Activated CD4-positive, alpha-beta T cell treated with anti-CD3 and anti-CD28 coated beads for 48 hours (primary cell): ENCODE data around the gene NRAP.
"Not testable (repeated sequence)": the region's sequence is repeated elsewhere in the genome, so short reads cannot be mapped to it uniquely, and the experiment has no call there.

Experiments used
- DNase-seq: peaks from one replicate; pipeline ENCODE4 v3.0.0-alpha.2; 2020

The NRAP gene

GRCh38 chr10:113680190-113681111 is 16.6 kb upstream of the NRAP start:
- DNase-seq: peak; percentile 44

GRCh38 chr10:113679463-113680189 is 15.8 kb upstream of the NRAP start, which contains the start of gene CASP7:
Gene CASP7 (plus strand): TSS chr10:113679912. CDS start chr10:113697494, 17,582 bp downstream.
- DNase-seq: peak; percentile 88

GRCh38 chr10:113666682-113667252 is 2.9 kb upstream of the NRAP start:
- peak; percentile 13 for DNase-seq

- no peak for DNase-seq
These were observed 2.0 kb upstream of the NRAP start for GRCh38 chr10:113665806-113666354.

GRCh38 chr10:113665352-113665751 is 1.5 kb upstream of the NRAP start:
- DNase-seq: no peak

GRCh38 chr10:113663142-113663541 is 699 bp downstream of the NRAP start:
- DNase-seq: no peak

GRCh38 chr10:113661332-113661731 is 2.5 kb downstream of the NRAP start:
- no peak for DNase-seq

GRCh38 chr10:113657544-113657943 is 6.3 kb downstream of the NRAP start:
- DNase-seq: no peak

GRCh38 chr10:113656896-113657295 is 6.9 kb downstream of the NRAP start:
- no peak for DNase-seq

- DNase-seq: not testable (repeated sequence)
These were observed 11.4 kb downstream of the NRAP start for GRCh38 chr10:113652456-113652855.

GRCh38 chr10:113651898-113652297 is 11.9 kb downstream of the NRAP start:
- DNase-seq: no peak

- DNase-seq: no peak
These were observed 12.8 kb downstream of the NRAP start for GRCh38 chr10:113651021-113651420.

GRCh38 chr10:113650172-113650571 is 13.7 kb downstream of the NRAP start:
- no peak for DNase-seq

- no peak for DNase-seq
These were observed 15.4 kb downstream of the NRAP start for GRCh38 chr10:113648478-113648877.

- no peak for DNase-seq
These were observed 16.0 kb downstream of the NRAP start for GRCh38 chr10:113647812-113648211.

- DNase-seq: no peak
These were observed 17.3 kb downstream of the NRAP start for GRCh38 chr10:113646336-113647201.

- DNase-seq: no peak
These were observed 19.4 kb downstream of the NRAP start for GRCh38 chr10:113644185-113645120.

- no peak for DNase-seq
These were observed 20.7 kb downstream of the NRAP start for GRCh38 chr10:113643183-113643582.

- DNase-seq: no peak
These were observed 22.1 kb downstream of the NRAP start for GRCh38 chr10:113641702-113642101.

GRCh38 chr10:113639966-113640365 is 23.9 kb downstream of the NRAP start:
- DNase-seq: no peak
